ENCODE results near the gene FIGN. TPM values are rescaled to one million over a fixed set of nuclear protein-coding genes. Genes with fewer than 3 reads are reported as not detected.

Gene FIGN
- total RNA-seq, 1 donor from 2014 or later = 0.79 TPM

- DNase-seq (ENCODE audit: low read depth) (no peak), FAIRE-seq (no peak)
- TF ChIP-seq, protein P1, sequence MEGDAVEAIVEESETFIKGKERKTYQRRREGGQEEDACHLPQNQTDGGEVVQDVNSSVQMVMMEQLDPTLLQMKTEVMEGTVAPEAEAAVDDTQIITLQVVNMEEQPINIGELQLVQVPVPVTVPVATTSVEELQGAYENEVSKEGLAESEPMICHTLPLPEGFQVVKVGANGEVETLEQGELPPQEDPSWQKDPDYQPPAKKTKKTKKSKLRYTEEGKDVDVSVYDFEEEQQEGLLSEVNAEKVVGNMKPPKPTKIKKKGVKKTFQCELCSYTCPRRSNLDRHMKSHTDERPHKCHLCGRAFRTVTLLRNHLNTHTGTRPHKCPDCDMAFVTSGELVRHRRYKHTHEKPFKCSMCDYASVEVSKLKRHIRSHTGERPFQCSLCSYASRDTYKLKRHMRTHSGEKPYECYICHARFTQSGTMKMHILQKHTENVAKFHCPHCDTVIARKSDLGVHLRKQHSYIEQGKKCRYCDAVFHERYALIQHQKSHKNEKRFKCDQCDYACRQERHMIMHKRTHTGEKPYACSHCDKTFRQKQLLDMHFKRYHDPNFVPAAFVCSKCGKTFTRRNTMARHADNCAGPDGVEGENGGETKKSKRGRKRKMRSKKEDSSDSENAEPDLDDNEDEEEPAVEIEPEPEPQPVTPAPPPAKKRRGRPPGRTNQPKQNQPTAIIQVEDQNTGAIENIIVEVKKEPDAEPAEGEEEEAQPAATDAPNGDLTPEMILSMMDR (IDR thresholded peaks at IDR 0.05; ENCODE audit: insufficient read depth, low read length, severe bottlenecking) = no peak
- H3K4me3 ChIP-seq (ENCODE audit: low read depth, low read length) = no peak overlapping the region
- no peaks in the 10 kb centered on the region for H3K36me3 ChIP-seq (ENCODE audit: control insufficient read depth, insufficient read depth, low read length)
- no peaks in the 10 kb centered on the region for H3K27me3 ChIP-seq (ENCODE audit: control insufficient read depth, insufficient read depth, low read length)
Measured at GRCh38 chr2:163592954-163593622, 142.7 kb downstream of the FIGN start.

DNA sequence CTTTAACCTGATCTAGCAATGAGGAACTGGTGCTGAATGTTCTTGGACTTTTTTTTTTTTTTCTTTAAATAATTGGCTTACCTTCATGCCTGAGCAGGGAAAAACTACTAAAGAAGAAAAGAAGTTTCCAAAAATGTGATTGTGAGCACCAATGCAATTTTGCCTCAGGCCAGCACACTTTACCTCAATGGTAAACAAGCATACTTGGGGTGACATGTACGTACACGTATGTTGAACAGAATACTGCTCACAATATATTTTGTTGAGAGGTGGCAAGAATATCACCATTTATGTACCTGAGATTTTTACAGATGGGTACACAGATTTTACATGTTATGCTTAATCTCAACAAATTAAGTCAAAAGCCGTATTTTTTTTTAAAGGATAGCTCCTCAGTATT, 144.3 kb downstream of the FIGN start:
- FAIRE-seq = no peak
- TF ChIP-seq, protein P1 (IDR thresholded peaks at IDR 0.05; ENCODE audit: insufficient read depth, low read length, severe bottlenecking) = no peak
- peak; percentile 63 for DNase-seq (ENCODE audit: low read depth)
- no peaks in the 10 kb centered on the region for H3K36me3 ChIP-seq (ENCODE audit: control insufficient read depth, insufficient read depth, low read length)
- no peak overlapping the region for H3K4me3 ChIP-seq (ENCODE audit: low read depth, low read length)
- no peaks in the 10 kb centered on the region for H3K27me3 ChIP-seq (ENCODE audit: control insufficient read depth, insufficient read depth, low read length)

DNA sequence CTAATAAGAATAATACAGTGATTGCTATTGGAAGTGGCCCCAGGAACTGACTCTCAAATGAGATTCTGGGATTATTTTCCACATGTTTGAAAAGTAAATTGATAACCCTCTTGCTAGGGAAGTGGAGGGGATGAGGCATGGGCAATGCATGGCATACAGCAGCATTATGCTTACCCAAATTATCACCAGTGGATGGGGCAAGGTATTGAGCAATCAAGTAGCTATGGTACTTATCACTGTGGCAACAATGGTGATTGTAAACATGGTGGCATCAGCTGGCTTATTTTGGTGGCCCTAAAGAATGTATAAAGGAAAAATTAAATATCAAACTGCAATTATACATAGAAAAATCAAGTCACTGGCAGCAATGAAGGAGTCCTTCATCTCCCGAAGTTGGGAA, 155.1 kb downstream of the FIGN start:
- Histone ChIP-seq H3K4me3 (ENCODE audit: low read depth, low read length) (no peak overlapping the region), H3K27me3 (ENCODE audit: control insufficient read depth, insufficient read depth, low read length) (no peaks in the 10 kb centered on the region), H3K36me3 (ENCODE audit: control insufficient read depth, insufficient read depth, low read length) (no peaks in the 10 kb centered on the region)
- TF ChIP-seq, protein P1 (IDR thresholded peaks at IDR 0.05; ENCODE audit: insufficient read depth, low read length, severe bottlenecking) = no peak
- FAIRE-seq (no peak), DNase-seq (ENCODE audit: low read depth) (no peak)

- no peak for DNase-seq (ENCODE audit: low read depth)
- Histone ChIP-seq H3K36me3 (ENCODE audit: control insufficient read depth, insufficient read depth, low read length) (no peaks in the 10 kb centered on the region), H3K27me3 (ENCODE audit: control insufficient read depth, insufficient read depth, low read length) (no peaks in the 10 kb centered on the region), H3K4me3 (ENCODE audit: low read depth, low read length) (no peak overlapping the region)
- TF ChIP-seq, protein P1 (IDR thresholded peaks at IDR 0.05; ENCODE audit: insufficient read depth, low read length, severe bottlenecking) = no peak
- FAIRE-seq = no peak
Measured at GRCh38 chr2:163574309-163574708, 161.5 kb downstream of the FIGN start.

- FAIRE-seq (no peak), DNase-seq (ENCODE audit: low read depth) (no peak)
- Histone ChIP-seq H3K27me3 (ENCODE audit: control insufficient read depth, insufficient read depth, low read length) (no peaks in the 10 kb centered on the region), H3K4me3 (ENCODE audit: low read depth, low read length) (no peak overlapping the region), H3K36me3 (ENCODE audit: control insufficient read depth, insufficient read depth, low read length) (no peaks in the 10 kb centered on the region)
- TF ChIP-seq, protein P1 (IDR thresholded peaks at IDR 0.05; ENCODE audit: insufficient read depth, low read length, severe bottlenecking) = no peak
Measured at GRCh38 chr2:163573652-163574051, 162.2 kb downstream of the FIGN start.

DNA sequence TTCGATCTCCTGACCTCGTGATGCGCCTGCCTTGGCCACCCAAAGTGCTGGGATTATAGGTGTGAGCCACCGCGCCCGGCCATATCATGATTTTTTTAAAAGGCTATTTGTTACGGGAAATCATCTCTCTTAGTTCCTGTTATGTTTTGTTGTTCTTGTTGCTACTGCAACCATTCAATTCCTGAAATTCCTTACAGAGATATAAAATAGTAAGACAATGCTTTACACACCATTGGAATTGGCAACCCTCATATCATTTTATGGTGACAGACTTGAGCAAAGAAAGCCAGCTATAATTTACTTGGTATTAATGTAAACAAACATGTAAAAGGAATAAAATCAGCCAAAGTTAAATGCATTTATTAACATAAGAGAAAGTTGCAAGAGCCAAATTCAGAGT, 163.0 kb downstream of the FIGN start:
- Histone ChIP-seq H3K36me3 (ENCODE audit: control insufficient read depth, insufficient read depth, low read length) (no peaks in the 10 kb centered on the region), H3K4me3 (ENCODE audit: low read depth, low read length) (no peak overlapping the region), H3K27me3 (ENCODE audit: control insufficient read depth, insufficient read depth, low read length) (no peaks in the 10 kb centered on the region)
- TF ChIP-seq, protein P1 (IDR thresholded peaks at IDR 0.05; ENCODE audit: insufficient read depth, low read length, severe bottlenecking) = no peak
- DNase-seq (ENCODE audit: low read depth) (no peak), FAIRE-seq (no peak)

Measured in bronchial epithelial cell (primary cell).